HG02943 (cell line): ENCODE data around the gene MINDY4.

ENCODE experiments used
- ATAC-seq: cut with Tn5 transposase; IDR thresholded peaks from one replicate; pipeline ENCODE4 v1.9.1; 2021; ENCODE audit warnings: mild to moderate bottlenecking, low read depth, moderate library complexity; ENCODE audit not compliant: unreplicated experiment

MINDY4 gene

DNA sequence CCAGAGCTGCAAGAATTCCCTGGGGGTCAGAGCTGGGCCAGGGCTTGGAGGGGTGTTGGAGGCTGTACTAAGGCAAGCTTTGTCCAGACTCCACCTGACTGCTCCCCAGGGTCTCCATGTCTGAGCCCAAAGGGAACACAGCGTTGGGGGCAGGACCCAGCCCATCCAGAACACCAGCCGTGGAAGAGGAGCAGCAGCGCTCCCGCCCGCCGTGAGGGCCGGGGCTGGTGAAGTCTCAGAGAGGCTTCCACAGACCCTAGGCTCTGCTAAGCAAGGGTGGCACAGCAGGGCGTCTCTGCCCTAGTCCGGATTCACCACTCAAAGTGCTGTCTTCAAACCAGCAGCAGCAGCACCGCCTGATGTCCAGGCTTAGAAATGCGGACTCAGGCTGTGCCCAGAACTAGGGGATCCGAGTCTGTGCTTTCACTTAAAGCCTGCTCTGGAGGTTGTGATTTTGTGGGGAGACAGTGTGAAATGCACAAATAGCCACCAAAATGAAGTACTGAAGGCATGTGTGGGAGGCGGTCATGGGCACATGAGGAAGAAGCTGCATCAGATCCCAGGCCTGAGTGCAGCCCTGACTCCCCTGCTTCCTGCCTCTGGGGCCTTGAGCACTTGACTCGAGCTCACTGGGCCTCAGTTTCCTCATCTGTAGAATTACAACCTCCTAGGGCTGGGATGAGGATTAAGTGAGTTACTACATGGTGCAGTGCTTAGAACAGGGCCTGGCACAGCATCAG is 123.8 kb downstream of the MINDY4 start:
- no peak for ATAC-seq

DNA sequence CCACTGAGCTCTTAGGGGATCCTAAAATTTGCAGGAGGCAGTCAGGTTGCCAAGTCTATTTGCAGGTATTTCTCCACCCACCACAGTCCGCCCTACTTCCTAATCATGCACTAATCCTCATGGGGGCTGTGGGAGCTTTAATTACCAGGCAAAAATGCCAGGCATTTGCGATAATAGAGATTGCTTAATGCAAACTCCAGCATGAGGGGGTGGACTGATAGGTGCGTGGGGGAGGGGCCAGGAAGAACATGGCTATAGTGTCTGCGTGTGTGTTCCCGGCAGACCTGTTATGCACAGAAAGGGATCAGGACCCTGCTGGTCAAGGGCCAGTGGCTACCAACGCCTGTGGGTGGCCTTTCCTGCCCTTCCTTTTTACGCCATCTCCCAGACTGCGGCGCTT is 124.8 kb downstream of the MINDY4 start:
- no peak for ATAC-seq

DNA sequence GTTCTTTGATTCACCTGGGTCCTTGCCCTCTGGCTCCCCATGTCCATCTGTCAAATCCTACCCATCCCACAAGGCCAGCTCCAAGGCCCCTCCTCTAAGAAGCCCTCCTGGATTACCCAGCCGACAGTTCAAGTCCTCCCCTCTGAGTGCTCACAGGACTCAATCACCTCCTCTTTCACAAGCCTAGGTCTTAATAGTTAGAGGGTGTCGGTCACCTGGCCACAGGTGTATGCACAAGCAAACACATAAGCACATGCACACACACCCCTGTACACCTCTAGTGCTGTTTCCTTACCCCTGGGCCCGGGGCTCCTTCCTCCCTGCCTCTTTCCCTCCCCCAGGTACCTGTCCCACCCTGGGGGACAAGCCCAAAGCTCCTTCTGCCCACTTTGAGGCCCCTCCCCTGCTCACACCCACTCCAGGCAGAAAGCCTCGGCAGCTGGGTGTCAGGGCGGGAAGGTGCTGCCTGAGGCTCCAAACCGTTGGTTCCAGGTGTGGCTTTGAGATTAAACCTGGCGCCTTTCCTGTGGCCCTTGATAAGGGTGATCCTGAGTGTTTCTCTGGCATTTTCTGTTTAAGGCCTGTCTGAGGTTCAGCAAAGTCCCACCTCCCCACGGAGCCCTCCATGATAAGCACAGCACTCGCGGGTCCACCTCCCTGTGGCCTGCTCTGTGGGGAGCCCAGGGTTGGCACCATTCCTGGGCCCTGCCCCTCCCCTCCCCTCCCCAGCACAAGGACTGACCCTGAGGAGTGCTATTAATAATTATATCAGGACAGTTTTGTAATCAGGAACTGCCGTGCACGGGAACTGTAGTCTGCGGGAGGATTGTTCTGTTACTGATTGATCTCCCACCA is 125.8 kb downstream of the MINDY4 start:
- ATAC-seq = no peak

DNA sequence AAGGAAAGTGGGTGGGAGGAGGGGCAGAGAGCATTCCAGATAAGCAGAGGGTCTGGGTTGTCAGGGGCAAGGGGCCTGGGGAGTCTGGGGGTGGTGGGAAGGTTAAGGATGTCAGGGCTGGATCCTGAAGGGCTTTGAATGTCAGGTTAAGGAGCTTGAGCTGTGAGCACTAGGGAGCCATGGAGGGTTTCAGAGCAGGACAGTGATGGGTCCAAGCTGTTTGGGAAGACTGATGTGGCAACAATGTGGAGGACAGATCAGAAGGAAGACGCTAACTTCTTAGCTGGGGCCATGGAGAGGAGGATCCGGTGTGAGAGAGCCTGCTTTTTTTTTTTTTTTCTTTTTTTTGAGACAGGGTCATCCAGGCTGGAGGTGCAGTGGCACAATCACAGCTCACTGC is 126.6 kb downstream of the MINDY4 start:
- ATAC-seq = no peak

DNA sequence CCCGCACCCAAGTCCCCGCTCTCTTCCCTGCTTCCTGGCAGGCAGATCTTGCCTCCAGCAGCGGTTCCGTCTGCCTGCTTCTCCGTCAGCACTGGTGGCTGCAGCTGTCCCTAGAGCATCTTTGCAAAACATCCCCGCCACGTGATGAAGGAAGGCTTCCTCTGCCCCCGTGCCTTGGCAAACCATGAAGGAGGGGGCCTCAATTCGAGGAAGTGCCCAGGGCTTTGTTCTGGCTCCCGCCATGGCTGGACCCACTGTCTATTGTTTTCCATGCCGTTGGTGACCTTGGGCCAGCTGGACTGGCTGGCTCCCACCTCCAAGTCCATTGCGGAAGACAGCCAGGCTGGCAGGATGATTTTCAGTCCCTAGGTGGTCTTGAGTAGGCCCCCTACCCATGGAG is 127.2 kb downstream of the MINDY4 start:
- ATAC-seq = no peak

DNA sequence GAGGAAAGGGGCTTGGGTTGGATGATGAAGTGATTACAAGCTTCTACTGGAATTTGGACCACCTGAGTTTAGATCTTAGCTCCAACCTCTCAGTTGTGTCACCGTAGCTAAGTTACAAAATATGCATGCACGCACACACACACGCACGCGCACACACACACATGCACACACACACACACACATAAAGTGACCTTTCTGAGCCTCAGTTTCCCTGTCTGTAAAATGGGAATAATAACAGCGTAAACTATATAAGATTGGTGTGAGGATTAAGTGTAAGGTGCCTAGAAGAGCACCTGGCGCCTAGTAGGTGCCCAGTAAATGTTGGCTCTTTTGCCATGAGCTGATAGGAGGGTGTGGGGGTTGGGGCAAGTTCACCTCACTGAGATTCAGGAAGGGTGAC is 127.8 kb downstream of the MINDY4 start:
- no peak for ATAC-seq

DNA sequence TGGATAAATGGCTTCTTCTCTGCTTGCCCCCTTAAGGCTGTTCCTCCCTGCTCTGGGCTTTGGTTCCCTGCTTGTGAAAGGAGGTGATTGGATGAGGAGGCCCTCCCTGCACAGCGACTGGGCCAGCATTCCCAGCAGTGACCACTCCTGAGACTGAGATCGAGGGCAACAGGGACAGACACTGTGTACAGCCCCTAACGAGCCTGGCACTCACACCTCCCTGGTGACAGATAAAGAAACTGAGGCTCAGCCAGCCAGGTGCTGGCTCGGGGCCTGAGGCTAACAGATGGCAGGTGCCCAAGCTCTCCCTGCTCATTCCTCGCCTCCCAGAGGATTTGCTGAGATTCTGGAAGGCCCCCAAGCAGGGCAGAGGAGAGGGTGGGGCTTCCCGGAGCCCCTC is 128.4 kb downstream of the MINDY4 start:
- no peak for ATAC-seq

DNA sequence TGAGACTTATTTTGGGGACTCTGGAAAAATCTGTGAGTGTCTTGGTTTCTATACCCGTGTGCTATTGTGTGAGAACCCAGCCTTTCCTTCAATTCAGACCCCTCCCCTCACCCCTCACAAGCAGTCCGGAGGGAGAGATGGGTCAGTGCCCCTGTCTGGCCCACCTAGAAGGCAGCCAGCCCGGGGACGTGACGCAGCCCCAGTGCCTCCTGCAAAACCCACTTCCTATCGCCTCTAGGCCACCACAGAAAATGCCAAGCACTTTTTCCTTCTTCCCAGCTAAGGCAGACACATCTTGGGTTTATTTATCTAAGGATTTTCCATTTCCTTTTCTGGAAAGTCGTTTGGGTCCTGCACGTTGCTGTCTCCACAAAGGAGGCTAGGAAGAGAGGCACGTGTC is 128.8 kb downstream of the MINDY4 start:
- no peak for ATAC-seq

DNA sequence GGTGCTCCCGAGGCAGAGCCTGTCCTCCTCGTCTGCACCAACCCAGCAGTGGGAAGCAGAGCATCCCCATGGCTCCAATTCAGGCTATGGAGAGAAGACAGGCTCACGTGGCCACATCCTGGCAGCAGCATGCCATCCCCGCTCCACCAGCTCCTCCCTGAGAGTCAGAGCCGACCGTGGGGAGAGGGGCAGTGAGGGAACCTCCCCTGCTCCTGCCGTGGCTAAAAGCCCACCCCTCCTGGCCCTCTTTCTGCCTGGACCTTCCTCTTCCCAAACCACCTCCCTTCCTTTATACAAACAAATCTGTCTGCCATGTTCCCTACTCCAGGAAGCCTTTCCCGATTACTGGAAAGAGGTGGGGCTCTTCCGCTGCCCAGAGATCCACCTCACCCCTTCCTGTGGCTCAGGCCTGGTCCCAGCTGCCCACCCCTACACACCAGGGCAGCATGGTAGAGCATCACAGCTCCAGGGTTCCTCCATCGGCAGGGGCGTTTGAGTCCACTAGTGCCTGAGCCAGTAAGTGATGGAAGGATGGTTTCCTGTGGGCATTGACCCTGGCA is 129.7 kb downstream of the MINDY4 start:
- no peak for ATAC-seq

DNA sequence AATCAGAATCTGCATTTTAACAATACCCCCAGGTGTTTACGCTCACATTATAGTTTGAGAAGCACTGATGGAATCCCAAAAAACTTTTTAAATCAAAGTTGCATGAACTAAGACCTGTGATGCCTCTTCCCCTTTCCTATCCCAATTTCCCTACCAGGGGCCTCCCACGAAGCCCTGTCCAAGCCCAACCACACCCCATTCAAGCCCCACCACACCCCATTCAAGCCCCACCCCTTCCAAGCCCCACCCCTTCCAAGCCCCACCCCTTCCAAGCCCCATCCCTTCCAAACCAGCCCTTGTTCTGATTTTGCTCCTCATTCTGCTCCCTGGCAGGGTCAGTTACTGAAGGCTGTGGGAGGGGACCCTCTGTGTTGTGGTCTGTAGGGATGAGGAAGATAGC is 130.6 kb downstream of the MINDY4 start:
- no peak for ATAC-seq

DNA sequence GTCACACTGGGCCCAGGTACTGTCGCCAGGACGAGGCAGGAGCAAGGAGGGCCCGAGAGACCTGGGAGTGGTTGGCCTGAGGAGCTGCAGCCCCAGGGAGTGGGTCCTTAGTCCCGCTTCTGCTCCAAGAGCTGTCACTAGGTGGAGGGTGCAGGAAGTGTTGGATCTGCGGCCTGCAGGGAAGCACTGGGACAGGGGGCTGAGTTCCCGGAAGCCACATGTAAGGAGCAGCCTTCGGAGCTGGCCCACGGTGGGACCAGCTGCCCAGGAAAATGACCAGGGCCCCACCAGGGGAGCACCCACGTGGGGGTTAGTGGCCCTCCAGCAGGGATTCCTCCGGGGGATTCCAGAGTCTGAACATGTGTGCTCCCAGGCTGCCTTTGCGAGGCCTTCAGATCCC is 131.2 kb downstream of the MINDY4 start:
- no peak for ATAC-seq

DNA sequence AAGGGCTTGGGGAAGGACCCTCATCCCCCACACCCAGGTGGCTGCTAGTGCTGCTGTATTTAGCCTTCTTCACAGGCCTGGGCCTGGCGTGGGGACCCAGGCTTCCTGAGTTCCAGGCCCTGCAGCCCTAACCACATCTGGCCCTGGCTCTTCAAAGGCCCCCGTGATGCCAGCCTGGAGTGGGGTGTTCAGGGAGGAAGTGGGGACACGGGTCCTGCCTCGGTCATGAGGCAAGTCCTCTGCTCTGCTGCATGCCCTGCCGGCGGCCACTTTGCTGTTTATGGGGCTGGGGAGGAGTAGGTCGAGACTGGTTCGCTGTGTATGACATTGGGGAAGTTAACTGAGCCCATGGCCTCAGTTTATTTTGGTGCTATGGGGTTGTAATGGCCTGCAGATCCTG is 131.9 kb downstream of the MINDY4 start:
- no peak for ATAC-seq

DNA sequence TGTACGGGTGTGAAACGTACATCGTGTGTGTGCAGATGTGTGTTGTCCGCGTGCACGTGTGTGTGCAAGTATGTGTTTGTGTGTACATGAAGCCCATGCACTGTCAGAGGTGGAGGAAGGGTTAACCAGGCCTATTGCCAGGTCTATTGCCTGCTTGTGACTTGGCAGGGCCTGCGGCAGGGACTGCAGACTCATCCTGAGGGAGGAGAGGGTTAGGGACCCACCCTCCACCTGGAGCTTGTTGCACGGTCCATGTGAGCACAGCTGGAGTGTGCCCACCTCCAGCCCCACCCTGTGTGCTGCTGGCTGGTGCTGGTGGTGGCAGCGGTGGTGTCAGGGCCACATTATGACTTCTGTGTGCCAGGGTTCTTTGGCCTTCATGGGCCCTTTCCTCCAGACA is 133.3 kb downstream of the MINDY4 start:
- ATAC-seq = no peak

DNA sequence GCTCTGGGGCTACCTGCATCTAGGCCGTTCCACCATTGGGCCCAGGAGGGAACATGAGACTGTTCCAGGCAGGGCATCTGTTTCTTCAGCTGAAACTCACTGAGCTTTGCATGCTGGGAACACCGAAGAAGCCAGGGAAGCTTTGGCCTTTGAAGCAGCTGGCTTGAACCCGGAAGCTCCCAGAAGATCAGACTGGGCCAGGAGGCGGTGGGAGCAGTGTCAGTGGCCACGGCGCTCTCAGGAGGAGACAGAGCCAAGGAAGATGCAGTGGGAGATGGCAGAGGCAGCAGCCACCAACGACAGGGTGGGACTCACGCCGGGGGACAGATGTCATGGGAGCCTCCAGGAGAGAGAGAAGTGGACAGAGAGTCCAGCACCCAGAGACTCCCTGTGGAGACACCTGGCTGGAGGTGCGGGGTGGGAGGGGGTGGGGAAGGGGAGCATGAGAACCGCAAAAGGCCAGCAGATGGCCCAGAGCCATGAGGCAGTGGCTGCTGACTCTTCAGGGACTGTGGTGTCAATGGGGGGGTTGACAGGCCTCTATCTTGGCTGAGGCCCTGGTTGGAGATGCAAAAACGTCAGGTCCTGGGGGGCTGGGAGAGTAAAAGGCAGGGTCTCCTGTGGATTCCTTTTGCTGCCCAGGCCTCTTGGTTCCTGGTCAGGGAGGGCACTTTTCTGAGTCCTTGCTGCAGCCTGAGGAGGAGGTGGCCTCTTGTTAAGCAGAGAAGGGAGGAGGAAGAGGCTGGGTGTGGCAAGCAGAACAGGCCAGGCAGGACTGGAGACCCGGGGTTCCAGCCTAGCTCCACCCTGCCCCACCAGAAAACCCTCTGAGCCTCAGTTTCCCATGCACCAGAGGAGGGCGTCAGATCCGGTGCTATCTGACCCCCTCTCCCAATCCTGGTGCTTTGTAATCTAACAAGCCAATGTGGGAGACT is 134.1 kb downstream of the MINDY4 start:
- ATAC-seq = no peak

DNA sequence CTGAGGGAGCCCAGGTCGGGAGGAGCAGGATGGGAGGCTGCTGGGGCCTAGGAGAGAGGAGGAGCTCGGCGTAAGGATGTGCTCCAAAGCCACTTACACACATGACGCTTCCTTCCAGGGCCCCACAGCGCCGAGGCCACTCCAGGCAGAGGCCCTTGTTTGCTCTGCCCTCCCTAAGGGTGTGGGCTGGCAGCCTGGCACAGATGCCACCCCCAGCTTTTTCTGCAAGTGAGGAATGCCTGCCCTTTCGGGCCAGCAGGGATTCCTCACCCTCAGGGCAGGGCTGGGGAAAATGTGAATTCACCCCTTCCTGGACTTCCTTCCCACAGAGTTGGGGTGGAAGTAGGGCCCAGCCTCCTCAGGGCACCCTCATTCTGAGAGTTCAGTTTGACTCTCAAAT is 134.8 kb downstream of the MINDY4 start:
- no peak for ATAC-seq

DNA sequence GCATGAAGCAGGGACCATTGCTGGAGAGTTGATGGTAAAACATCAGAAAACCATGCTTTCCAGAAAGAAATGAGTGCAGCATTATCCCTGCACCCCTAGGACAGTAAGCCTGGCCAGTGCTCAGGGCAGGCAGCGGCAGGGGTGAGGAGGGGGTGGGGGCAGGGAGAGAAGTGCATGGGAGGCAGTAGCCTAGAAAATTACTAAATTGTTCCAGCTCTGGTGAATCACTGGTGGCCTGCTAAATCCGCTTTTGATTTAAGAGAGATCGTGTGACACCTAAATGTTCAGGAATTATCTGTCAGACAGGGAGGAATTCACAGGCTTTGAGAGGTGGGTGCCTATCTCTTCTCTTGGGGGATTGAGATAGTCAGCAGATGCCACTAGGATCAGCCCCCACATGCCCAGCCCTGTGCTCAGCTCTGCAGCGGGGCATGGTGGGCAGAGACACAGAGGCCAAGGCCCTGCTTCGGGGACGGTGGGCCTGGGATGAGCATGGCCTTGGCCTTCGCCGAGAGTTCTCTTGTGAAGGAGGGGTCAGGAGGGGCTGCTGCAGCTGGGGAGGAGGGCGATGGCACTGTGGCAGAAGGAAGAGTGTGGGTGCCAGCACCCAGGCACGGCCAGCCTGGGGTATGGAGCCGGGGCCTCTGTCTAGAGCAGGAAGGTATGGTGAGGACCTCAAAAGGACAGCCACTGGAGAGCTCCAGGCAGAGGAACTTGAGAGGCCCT is 135.5 kb downstream of the MINDY4 start:
- ATAC-seq = no peak

DNA sequence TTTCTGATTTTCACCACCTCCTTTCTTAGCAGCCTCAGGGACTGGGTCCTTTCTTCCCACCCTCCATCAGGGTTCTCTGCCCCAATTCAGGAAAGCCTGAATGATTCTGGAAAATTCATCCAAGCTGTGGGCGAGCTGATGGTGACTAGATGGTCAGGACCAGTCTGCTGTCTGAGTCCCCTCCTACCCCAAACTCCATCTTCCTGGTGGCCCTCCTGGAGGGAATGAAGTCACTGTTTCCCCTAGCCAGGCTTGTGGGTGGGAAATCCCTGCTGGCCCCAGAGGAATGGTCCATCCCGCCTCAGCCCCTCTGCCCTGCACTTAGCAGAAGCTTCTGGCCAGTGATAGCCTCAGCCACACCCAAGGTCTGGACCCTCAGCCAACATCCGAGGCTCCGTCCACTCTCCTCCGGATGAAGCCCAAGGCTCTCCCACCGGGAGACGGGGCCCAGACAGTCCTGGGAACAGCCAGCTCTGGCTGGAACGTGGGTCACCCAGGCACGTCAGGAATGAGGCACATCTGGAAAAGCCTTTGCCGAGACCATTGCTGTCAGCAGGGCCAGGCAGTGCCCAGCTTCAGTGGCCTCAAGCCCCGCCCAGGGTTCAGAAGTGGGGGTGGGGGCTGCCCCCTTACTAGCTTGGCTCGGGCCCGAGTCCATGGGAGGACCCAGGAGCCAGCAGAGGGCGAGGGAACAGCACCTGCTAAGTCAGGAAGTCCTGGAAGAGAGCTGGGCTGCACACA is 136.5 kb downstream of the MINDY4 start:
- ATAC-seq = no peak

DNA sequence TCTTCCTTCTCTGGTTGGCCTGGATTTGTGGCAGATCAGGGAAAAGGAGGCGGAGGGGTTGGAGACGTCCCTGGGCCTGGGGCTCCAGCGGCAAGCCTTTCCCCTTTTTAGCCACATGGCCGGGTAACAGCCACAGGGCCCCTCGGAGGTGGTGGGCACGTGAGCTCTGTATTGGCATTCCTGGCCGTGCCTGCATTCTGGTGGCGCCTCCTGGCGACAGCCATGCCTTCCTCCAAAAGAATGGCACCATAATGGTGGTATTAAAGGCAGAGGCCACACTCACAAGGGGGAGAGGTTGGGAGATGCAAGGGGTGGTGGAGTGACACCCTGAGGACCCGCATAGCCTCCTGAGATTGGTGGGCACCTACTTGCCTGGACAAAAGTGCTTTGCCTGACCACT is 137.5 kb downstream of the MINDY4 start:
- no peak for ATAC-seq

DNA sequence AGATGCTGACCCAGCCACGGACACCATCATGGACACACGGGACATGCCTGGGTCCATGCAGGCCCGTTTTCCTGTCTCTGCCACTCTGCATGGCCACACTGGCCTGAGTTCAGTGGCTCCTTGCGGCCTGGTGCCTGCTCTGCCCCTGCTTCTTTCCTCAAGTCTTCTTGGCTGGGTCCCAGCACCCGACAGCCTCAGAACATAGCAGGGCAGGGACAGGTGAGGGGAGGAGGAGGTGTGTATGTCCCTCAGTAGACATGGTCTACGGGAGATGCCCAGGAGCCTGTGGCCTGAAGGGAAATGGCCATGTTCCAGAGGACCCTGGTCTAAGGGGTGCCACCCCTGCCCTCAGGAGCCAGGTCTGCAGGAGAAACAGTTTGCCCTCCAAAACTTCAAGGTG is 138.2 kb downstream of the MINDY4 start:
- ATAC-seq = no peak
